ENCODE measurements around the gene ZNF581.
A peak's percentile ranks its signal among the peaks of the same experiment; 100 is the strongest.

The ZNF581 gene

GRCh38 chr19:55643003-55643886, at the start of gene ZNF581:
ZNF581 (plus strand) TSS chr19:55643649; CDS start chr19:55644572, 923 bp downstream.
- peak; percentile 81 for DNase-seq (ENCODE audit: low read depth)

GRCh38 chr19:55594996-55595545, 48.4 kb upstream of the ZNF581 start:
- no peak for DNase-seq (ENCODE audit: low read depth)

- no peak for DNase-seq (ENCODE audit: low read depth)
Measured at GRCh38 chr19:55596304-55596703, 47.1 kb upstream of the ZNF581 start.

- no peak for DNase-seq (ENCODE audit: low read depth)
Measured at GRCh38 chr19:55597501-55597921, 45.9 kb upstream of the ZNF581 start.

GRCh38 chr19:55598034-55598433, 45.4 kb upstream of the ZNF581 start:
- no peak for DNase-seq (ENCODE audit: low read depth)

GRCh38 chr19:55598719-55599467, 44.6 kb upstream of the ZNF581 start:
- peak; percentile 92 for DNase-seq (ENCODE audit: low read depth)

- peak; percentile 98 for DNase-seq (ENCODE audit: low read depth)
Measured at GRCh38 chr19:55599468-55599841, 44.0 kb upstream of the ZNF581 start, which contains the start of gene FIZ1. FIZ1 (minus strand) TSS chr19:55599517; CDS start chr19:55597865, 1,652 bp downstream.

- peak; percentile 84 for DNase-seq (ENCODE audit: low read depth)
Measured at GRCh38 chr19:55599842-55600661, 43.4 kb upstream of the ZNF581 start, which contains the start of gene ZNF524. ZNF524 (plus strand) TSS chr19:55600288; CDS start chr19:55602113, 1,825 bp downstream.

GRCh38 chr19:55600662-55601028, 42.8 kb upstream of the ZNF581 start:
- DNase-seq (ENCODE audit: low read depth) = no peak

GRCh38 chr19:55601084-55601483, 42.4 kb upstream of the ZNF581 start:
- no peak for DNase-seq (ENCODE audit: low read depth)

GRCh38 chr19:55602104-55603001, 41.1 kb upstream of the ZNF581 start:
- no peak for DNase-seq (ENCODE audit: low read depth)

- no peak for DNase-seq (ENCODE audit: low read depth)
Measured at GRCh38 chr19:55603115-55603514, 40.3 kb upstream of the ZNF581 start.

GRCh38 chr19:55603581-55604292, 39.7 kb upstream of the ZNF581 start:
- DNase-seq (ENCODE audit: low read depth) = no peak

GRCh38 chr19:55605207-55605636, 38.2 kb upstream of the ZNF581 start:
- peak; percentile 97 for DNase-seq (ENCODE audit: low read depth)

GRCh38 chr19:55605637-55606470, 37.6 kb upstream of the ZNF581 start, which contains the start of gene ZNF865:
ZNF865 (plus strand) TSS chr19:55605647; CDS start chr19:55613619, 7,972 bp downstream.
- DNase-seq (ENCODE audit: low read depth) = peak; percentile 91

- no peak for DNase-seq (ENCODE audit: low read depth)
Measured at GRCh38 chr19:55606471-55606787, 37.0 kb upstream of the ZNF581 start.

- no peak for DNase-seq (ENCODE audit: low read depth)
Measured at GRCh38 chr19:55606817-55607216, 36.6 kb upstream of the ZNF581 start.

- DNase-seq (ENCODE audit: low read depth) = no peak
Measured at GRCh38 chr19:55609326-55609725, 34.1 kb upstream of the ZNF581 start.
